Mesendoderm (in vitro differentiated cells): ENCODE data around the gene LTBP2.

Experiments
- DNase-seq: peaks from one replicate; pipeline ENCODE4 v3.0.0; 2013
- H2AK5ac ChIP-seq: 2 replicates; pipeline ENCODE4 v1.6.1; 2013; ENCODE audit warnings: low read length, inconsistent platforms
- H2BK120ac ChIP-seq: 2 replicates; pipeline ENCODE4 v1.6.1; 2013; ENCODE audit warnings: low read depth, mild to moderate bottlenecking, low read length, moderate library complexity, mixed read lengths
- H2BK15ac ChIP-seq: replicated peaks from 2 replicates; pipeline ENCODE4 v1.6.1; 2013; ENCODE audit warnings: low read depth, mild to moderate bottlenecking, moderate library complexity
- H2BK5ac ChIP-seq: 2 replicates; pipeline ENCODE4 v1.6.1; 2013; ENCODE audit warnings: low read length, inconsistent platforms
- H3K18ac ChIP-seq: 2 replicates; pipeline ENCODE4 v1.6.1; 2013; ENCODE audit warnings: mild to moderate bottlenecking, low read length, mixed read lengths
- H3K23ac ChIP-seq: one replicate; pipeline ENCODE4 v1.6.1; 2013; ENCODE audit warnings: low read length
- H3K27ac ChIP-seq: 2 replicates; pipeline ENCODE4 v1.5.1; 2013; ENCODE audit warnings: low read depth, mild to moderate bottlenecking, inconsistent platforms, low read length, moderate library complexity
- H3K27me3 ChIP-seq: 2 replicates; pipeline ENCODE4 v1.6.1; 2013; ENCODE audit warnings: low read length, control low read depth, mild to moderate bottlenecking, inconsistent platforms; ENCODE audit not compliant: insufficient read depth, poor library complexity
- H3K36me3 ChIP-seq: 2 replicates; pipeline ENCODE4 v1.6.1; 2013; ENCODE audit warnings: low read length, inconsistent platforms; ENCODE audit not compliant: control insufficient read depth, insufficient read depth
- H3K4ac ChIP-seq: one replicate; pipeline ENCODE4 v1.6.1; 2013; ENCODE audit warnings: low read depth, mild to moderate bottlenecking, low read length, moderate library complexity
- H3K4me1 ChIP-seq: 2 replicates; pipeline ENCODE4 v1.6.1; 2013; ENCODE audit warnings: low read depth, low read length, inconsistent platforms; ENCODE audit not compliant: control insufficient read depth
- H3K4me2 ChIP-seq: 2 replicates; pipeline ENCODE4 v1.6.1; 2013; ENCODE audit warnings: low read length
- H3K4me3 ChIP-seq: 2 replicates; pipeline ENCODE4 v1.5.1; 2013; ENCODE audit warnings: mild to moderate bottlenecking, low read length
- H3K56ac ChIP-seq: one replicate; pipeline ENCODE4 v1.6.1; 2013; ENCODE audit warnings: low read length
- H3K79me1 ChIP-seq: 2 replicates; pipeline ENCODE4 v1.6.1; 2013; ENCODE audit warnings: low read length, inconsistent platforms
- H3K79me2 ChIP-seq: 2 replicates; pipeline ENCODE4 v1.6.1; 2013; ENCODE audit warnings: mild to moderate bottlenecking, low read length; ENCODE audit not compliant: control insufficient read depth, insufficient read depth
- H3K9ac ChIP-seq: 2 replicates; pipeline ENCODE4 v1.6.1; 2013; ENCODE audit warnings: low read length, inconsistent platforms
- H4K5ac ChIP-seq: one replicate; pipeline ENCODE4 v1.6.1; 2013; ENCODE audit warnings: low read length
- H4K8ac ChIP-seq: one replicate; pipeline ENCODE4 v1.6.1; 2013; ENCODE audit warnings: low read depth, mild to moderate bottlenecking, control low read depth, low read length, moderate library complexity
- WGBS: extraction: QIAGEN DNeasy Blood & Tissue Kit; methylation state at CpG from one replicate; pipeline ENCODE4 v1.1.7; 2013; ENCODE audit warnings: low lambda C conversion rate, missing lambda C conversion rate; ENCODE audit not compliant: insufficient coverage; ENCODE audit errors: extremely low coverage; 5-methylcytosine and 5-hydroxymethylcytosine counted together

The LTBP2 gene

GRCh38 chr14:74503938-74504335 is 108.1 kb downstream of the LTBP2 start:
- H3K23ac ChIP-seq: no peak overlapping the region
- no peaks in the 10 kb centered on the region for H3K79me1 ChIP-seq
- no peaks in the 10 kb centered on the region for H3K36me3 ChIP-seq
- no peak overlapping the region for H2AK5ac ChIP-seq
- no peak overlapping the region for H2BK120ac ChIP-seq
- no peak for DNase-seq
- WGBS: no CpG with 5 or more reads among the region's 12 CpGs
- H2BK5ac ChIP-seq: no peak overlapping the region
- no peak overlapping the region for H3K56ac ChIP-seq
- no peak overlapping the region for H3K18ac ChIP-seq
- no peak overlapping the region for H3K4me3 ChIP-seq
- no peaks in the 10 kb centered on the region for H3K79me2 ChIP-seq
- H4K5ac ChIP-seq: no peak overlapping the region
- H3K27ac ChIP-seq: no peak overlapping the region
- no peak overlapping the region for H3K4me2 ChIP-seq
- no peak overlapping the region for H3K9ac ChIP-seq
- no peaks in the 10 kb centered on the region for H3K27me3 ChIP-seq
- no peak overlapping the region for H4K8ac ChIP-seq
- peaks cover 2% of the 10 kb centered on the region for H3K4me1 ChIP-seq
- H3K4ac ChIP-seq: no peak overlapping the region
- no peak overlapping the region for H2BK15ac ChIP-seq

- Histone ChIP-seq H2BK5ac (no peak overlapping the region), H3K23ac (no peak overlapping the region), H3K27me3 (no peaks in the 10 kb centered on the region), H3K27ac (no peak overlapping the region), H3K9ac (no peak overlapping the region), H4K5ac (no peak overlapping the region), H3K18ac (no peak overlapping the region), H3K36me3 (no peaks in the 10 kb centered on the region), H2AK5ac (no peak overlapping the region), H2BK120ac (no peak overlapping the region), H3K56ac (no peak overlapping the region), H3K4me2 (no peak overlapping the region), H3K79me2 (no peaks in the 10 kb centered on the region), H4K8ac (no peak overlapping the region), H3K4me1 (peaks cover 2% of the 10 kb centered on the region), H3K4ac (no peak overlapping the region), H2BK15ac (no peak overlapping the region), H3K4me3 (no peak overlapping the region), H3K79me1 (no peaks in the 10 kb centered on the region)
- no peak for DNase-seq
- WGBS: no CpG with 5 or more reads among the region's 14 CpGs
Measured at GRCh38 chr14:74503291-74503937, 108.6 kb downstream of the LTBP2 start.

DNA sequence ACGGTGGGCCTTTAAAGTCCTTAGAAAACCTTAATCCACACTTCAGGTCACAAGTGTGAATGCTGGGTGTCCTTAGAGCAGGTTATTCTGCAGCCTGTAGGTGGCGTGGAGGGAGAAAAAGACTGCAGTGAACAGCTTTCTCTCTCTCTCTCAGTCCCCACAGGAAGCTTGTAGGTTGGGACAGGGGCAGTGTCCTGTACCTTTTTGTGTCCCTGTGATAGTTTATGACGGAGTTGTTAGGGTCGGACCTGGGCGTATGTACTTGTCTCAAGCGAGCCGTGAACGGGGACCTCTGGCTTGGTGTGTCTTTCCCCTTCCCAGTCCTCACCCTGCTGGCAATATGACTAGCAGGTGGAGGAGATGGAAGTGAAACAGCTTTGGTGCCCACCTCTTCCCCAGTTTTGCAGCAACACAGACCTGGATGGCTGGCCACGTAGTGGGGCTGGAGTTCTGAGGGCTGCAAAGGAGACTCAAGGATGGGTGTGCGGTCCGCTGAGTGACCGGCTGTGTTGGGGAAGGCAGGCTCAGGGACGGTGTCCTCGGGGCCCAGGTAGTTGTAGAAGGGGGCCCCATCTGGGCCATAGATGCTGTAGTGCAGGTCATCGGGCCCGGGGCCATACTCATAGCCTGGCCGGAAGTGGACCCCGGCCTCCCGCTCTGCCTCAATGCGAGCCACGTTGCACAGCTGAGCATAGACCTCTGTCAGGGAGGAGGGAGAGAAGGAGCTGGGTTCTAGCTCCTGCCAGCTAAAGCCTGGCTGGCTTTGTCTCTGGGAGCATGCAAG is 109.6 kb downstream of the LTBP2 start:
- Histone ChIP-seq H3K9ac (no peak overlapping the region), H4K5ac (no peak overlapping the region), H3K56ac (no peak overlapping the region), H3K23ac (no peak overlapping the region), H3K27me3 (no peaks in the 10 kb centered on the region), H3K79me2 (no peaks in the 10 kb centered on the region), H3K4me2 (no peak overlapping the region), H2AK5ac (no peak overlapping the region), H3K18ac (no peak overlapping the region), H4K8ac (no peak overlapping the region), H3K4me1 (peaks cover 2% of the 10 kb centered on the region), H3K79me1 (no peaks in the 10 kb centered on the region), H3K36me3 (no peaks in the 10 kb centered on the region), H2BK15ac (no peak overlapping the region), H3K27ac (no peak overlapping the region), H3K4me3 (no peak overlapping the region), H3K4ac (no peak overlapping the region), H2BK5ac (no peak overlapping the region), H2BK120ac (no peak overlapping the region)
- DNase-seq: peak; percentile 82
- WGBS: no CpG with 5 or more reads among the region's 21 CpGs

DNA sequence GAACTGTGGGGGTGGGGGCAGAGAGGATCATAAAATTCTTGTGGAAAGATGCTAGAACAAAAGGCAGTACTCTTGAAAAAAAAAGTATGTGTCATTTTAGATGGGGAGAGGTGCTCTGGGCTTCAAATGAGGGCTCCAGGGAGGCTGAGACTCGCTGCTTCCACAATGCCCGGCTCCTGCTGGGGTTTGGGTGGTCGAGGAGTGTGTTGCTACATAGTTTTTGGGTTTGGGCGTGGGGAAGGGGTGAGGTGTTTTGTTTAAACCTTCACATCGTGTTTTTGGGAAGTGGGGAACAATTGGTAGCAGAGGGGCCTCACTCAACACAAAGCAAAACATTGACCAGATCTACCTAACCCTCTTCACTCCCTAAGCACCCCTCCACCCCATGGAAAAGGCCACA is 110.3 kb downstream of the LTBP2 start:
- H2BK120ac ChIP-seq: no peak overlapping the region
- H3K23ac ChIP-seq: no peak overlapping the region
- no peaks in the 10 kb centered on the region for H3K79me1 ChIP-seq
- no peak overlapping the region for H3K18ac ChIP-seq
- no peak overlapping the region for H3K27ac ChIP-seq
- no peak overlapping the region for H3K56ac ChIP-seq
- H2AK5ac ChIP-seq: peak overlapping the region; percentile 19
- DNase-seq: no peak
- H4K8ac ChIP-seq: no peak overlapping the region
- WGBS: 100% methylated on average over 2 of the region's 5 CpGs
- H3K4me3 ChIP-seq: no peak overlapping the region
- no peak overlapping the region for H4K5ac ChIP-seq
- H3K4me2 ChIP-seq: no peak overlapping the region
- H3K9ac ChIP-seq: no peak overlapping the region
- H2BK5ac ChIP-seq: no peak overlapping the region
- no peaks in the 10 kb centered on the region for H3K79me2 ChIP-seq
- no peak overlapping the region for H2BK15ac ChIP-seq
- H3K27me3 ChIP-seq: no peaks in the 10 kb centered on the region
- no peaks in the 10 kb centered on the region for H3K36me3 ChIP-seq
- no peak overlapping the region for H3K4ac ChIP-seq
- H3K4me1 ChIP-seq: peaks cover 2% of the 10 kb centered on the region

- Histone ChIP-seq H3K9ac (peak overlapping the region; percentile 33), H3K79me1 (no peaks in the 10 kb centered on the region), H2BK15ac (no peak overlapping the region), H2BK5ac (no peak overlapping the region), H4K8ac (no peak overlapping the region), H3K4me1 (peaks cover 2% of the 10 kb centered on the region), H3K4me3 (no peak overlapping the region), H3K56ac (peak overlapping the region; percentile 74), H4K5ac (no peak overlapping the region), H3K23ac (no peak overlapping the region), H2BK120ac (no peak overlapping the region), H3K4ac (no peak overlapping the region), H3K4me2 (no peak overlapping the region), H3K36me3 (no peaks in the 10 kb centered on the region), H3K18ac (no peak overlapping the region), H3K79me2 (no peaks in the 10 kb centered on the region), H3K27ac (no peak overlapping the region), H2AK5ac (no peak overlapping the region), H3K27me3 (no peaks in the 10 kb centered on the region)
- peak; percentile 93 for DNase-seq
- WGBS: no CpG with 5 or more reads among the region's 16 CpGs
Measured at GRCh38 chr14:74501135-74501614, 110.9 kb downstream of the LTBP2 start.
